H9 (cell line): ENCODE measurements around the gene GPC6. TPM values are rescaled to one million over a fixed set of nuclear protein-coding genes. Genes with fewer than 3 reads are reported as not detected.

Source experiments
- DNase-seq: peaks from one replicate; pipeline ENCODE4 v3.0.0-alpha.2; 2017
- H2AFZ ChIP-seq: one replicate; pipeline ENCODE4 v1.6.1; 2013; ENCODE audit warnings: mild to moderate bottlenecking, low read length, control low read depth, moderate library complexity
- H2AK5ac ChIP-seq: 2 replicates; pipeline ENCODE4 v1.6.1; 2013; ENCODE audit warnings: low read length, control low read depth, mixed read lengths; ENCODE audit not compliant: insufficient read length
- H2BK120ac ChIP-seq: one replicate; pipeline ENCODE4 v1.6.1; 2013; ENCODE audit warnings: low read depth, mild to moderate bottlenecking, low read length, control low read depth, inconsistent platforms; ENCODE audit not compliant: poor library complexity, severe bottlenecking
- H2BK12ac ChIP-seq: 2 replicates; pipeline ENCODE4 v1.6.1; 2013; ENCODE audit warnings: low read length, control low read depth, mixed read lengths, low read depth; ENCODE audit not compliant: insufficient read length
- H2BK15ac ChIP-seq: 2 replicates; pipeline ENCODE4 v1.6.1; 2013; ENCODE audit warnings: low read depth, low read length, control low read depth
- H2BK20ac ChIP-seq: one replicate; pipeline ENCODE4 v1.6.1; 2013; ENCODE audit warnings: low read depth, mild to moderate bottlenecking, low read length, control low read depth, inconsistent platforms; ENCODE audit not compliant: poor library complexity, severe bottlenecking
- H2BK5ac ChIP-seq: 2 replicates; pipeline ENCODE4 v1.6.1; 2013; ENCODE audit warnings: low read length, control low read depth, mixed read lengths; ENCODE audit not compliant: insufficient read length
- H3K14ac ChIP-seq: 2 replicates; pipeline ENCODE4 v1.6.1; 2013; ENCODE audit warnings: low read length, control low read depth; ENCODE audit not compliant: insufficient read depth
- H3K18ac ChIP-seq: 2 replicates; pipeline ENCODE4 v1.6.1; 2013; ENCODE audit warnings: low read depth, mild to moderate bottlenecking, mixed read lengths, low read length, control low read depth; ENCODE audit not compliant: insufficient read length
- H3K23ac ChIP-seq: 2 replicates; pipeline ENCODE4 v1.6.1; 2013; ENCODE audit warnings: low read length, control low read depth, mixed read lengths, low read depth; ENCODE audit not compliant: insufficient read length
- H3K23me2 ChIP-seq: 2 replicates; pipeline ENCODE4 v1.6.1; 2013; ENCODE audit warnings: low read depth, mild to moderate bottlenecking, mixed read lengths, low read length, control low read depth; ENCODE audit not compliant: insufficient read length, poor library complexity, severe bottlenecking
- H3K27ac ChIP-seq: 2 replicates; pipeline ENCODE4 v1.5.1; 2013; ENCODE audit warnings: low read length, control low read depth, mixed read lengths, low read depth; ENCODE audit not compliant: insufficient read length
- H3K27me3 ChIP-seq: 2 replicates; pipeline ENCODE4 v1.6.1; 2013; ENCODE audit warnings: low read length, control low read depth, inconsistent platforms; ENCODE audit not compliant: insufficient read depth
- H3K4ac ChIP-seq: 2 replicates; pipeline ENCODE4 v1.6.1; 2013; ENCODE audit warnings: low read depth, mild to moderate bottlenecking, control low read depth, inconsistent platforms, low read length, moderate library complexity
- H3K4me1 ChIP-seq: 2 replicates; pipeline ENCODE4 v1.6.1; 2013; ENCODE audit warnings: low read length, control low read depth, inconsistent platforms; ENCODE audit not compliant: insufficient read depth
- H3K4me2 ChIP-seq: 2 replicates; pipeline ENCODE4 v1.6.1; 2013; ENCODE audit warnings: low read length, control low read depth, mixed read lengths; ENCODE audit not compliant: insufficient read length, insufficient read depth
- H3K56ac ChIP-seq: 2 replicates; pipeline ENCODE4 v1.6.1; 2013; ENCODE audit warnings: low read depth, mild to moderate bottlenecking, mixed read lengths, low read length, control low read depth; ENCODE audit not compliant: insufficient read length
- H3K79me1 ChIP-seq: 2 replicates; pipeline ENCODE4 v1.6.1; 2013; ENCODE audit warnings: low read depth, mild to moderate bottlenecking, moderate library complexity, low read length, control low read depth, inconsistent platforms; ENCODE audit not compliant: insufficient read depth, poor library complexity, severe bottlenecking
- H3K79me2 ChIP-seq: 2 replicates; pipeline ENCODE4 v1.6.1; 2013; ENCODE audit warnings: low read length, control low read depth, inconsistent platforms; ENCODE audit not compliant: insufficient read depth
- H3K9ac ChIP-seq: 2 replicates; pipeline ENCODE4 v1.6.1; 2013; ENCODE audit warnings: low read length, control low read depth, mixed read lengths; ENCODE audit not compliant: insufficient read length; ENCODE audit errors: extremely low read depth
- H3K9me3 ChIP-seq: one replicate; pipeline ENCODE4 v1.6.1; 2013; ENCODE audit warnings: low read depth, low read length, inconsistent platforms; ENCODE audit not compliant: control insufficient read depth
- H3T11ph ChIP-seq: one replicate; pipeline ENCODE4 v1.6.1; 2013; ENCODE audit warnings: mild to moderate bottlenecking, low read length, control low read depth, inconsistent platforms
- H4K20me1 ChIP-seq: one replicate; pipeline ENCODE4 v1.6.1; 2013; ENCODE audit not compliant: control insufficient read depth, insufficient read length, insufficient read depth
- H4K5ac ChIP-seq: 2 replicates; pipeline ENCODE4 v1.6.1; 2013; ENCODE audit warnings: low read depth, mild to moderate bottlenecking, mixed read lengths, low read length, control low read depth; ENCODE audit not compliant: insufficient read length
- H4K8ac ChIP-seq: replicated peaks from 2 replicates; pipeline ENCODE4 v1.6.1; 2013; ENCODE audit warnings: low read length, control low read depth, mixed read lengths, low read depth; ENCODE audit not compliant: insufficient read length
- H4K91ac ChIP-seq: 2 replicates; pipeline ENCODE4 v1.6.1; 2013; ENCODE audit warnings: low read depth, mild to moderate bottlenecking, moderate library complexity, mixed read lengths, low read length, control low read depth; ENCODE audit not compliant: insufficient read length
- H3K27ac Mint-ChIP-seq, 3 experiments: 2 replicates in 2 of 3; 3 replicates in 1 of 3; pipeline ENCODE4 v1.8.0; 2020 to 2021; ENCODE audit warnings: mixed read lengths in 3 of 3, mild to moderate bottlenecking in 1 of 3, moderate library complexity in 1 of 3
- H3K27me3 Mint-ChIP-seq: 2 replicates; pipeline ENCODE4 v1.8.0; 2021; ENCODE audit warnings: low read depth, mild to moderate bottlenecking, moderate library complexity, mixed read lengths
- H3K36me3 Mint-ChIP-seq, 3 experiments: 2 replicates in 2 of 3; 3 replicates in 1 of 3; pipeline ENCODE4 v1.8.0; 2020 to 2021; ENCODE audit warnings: low read depth in 3 of 3, mixed read lengths in 3 of 3; ENCODE audit not compliant: insufficient read depth in 1 of 3
- H3K4me1 Mint-ChIP-seq, 2 experiments: 2 replicates each; pipeline ENCODE4 v1.8.0; 2020; ENCODE audit warnings: mixed read lengths in 2 of 2
- H3K4me3 Mint-ChIP-seq, 2 experiments: 2 replicates in 1 of 2; 3 replicates in 1 of 2; pipeline ENCODE4 v1.8.0; 2020 to 2021; ENCODE audit warnings: mild to moderate bottlenecking in 2 of 2, mixed read lengths in 2 of 2, moderate library complexity in 1 of 2
- H3K9me3 Mint-ChIP-seq, 2 experiments: 2 replicates in 1 of 2; 3 replicates in 1 of 2; pipeline ENCODE4 v1.8.0; 2020; ENCODE audit warnings: mild to moderate bottlenecking in 2 of 2, mixed read lengths in 2 of 2, moderate library complexity in 1 of 2
- CTCF ChIP-seq: fragments of 200-600 bp; sonication (generic); conservative IDR thresholded peaks from 3 replicates; pipeline ENCODE4 v1.8.0; 2021; ENCODE audit warnings: antibody characterized with exemption, mild to moderate bottlenecking
- WGBS: extraction: QIAGEN DNeasy Blood & Tissue Kit; methylation state at CpG from one replicate; pipeline ENCODE4 v1.1.7; 2013; ENCODE audit warnings: missing lambda C conversion rate, low lambda C conversion rate, mixed read lengths; ENCODE audit not compliant: insufficient read length; ENCODE audit errors: extremely low coverage; 5-methylcytosine and 5-hydroxymethylcytosine counted together
- total RNA-seq: library from RNA; stranded (reverse); gene quantifications from 2 replicates; pipeline ENCODE4 v1.2.1, GENCODE V29; 2021

GPC6 gene
- total RNA-seq, 1 experiment from 2014 or later, result 15.6 TPM

GRCh38 chr13:94178625-94179244 lies 952.1 kb downstream of the GPC6 start:
- H3K23me2 ChIP-seq, result no peaks in the 10 kb centered on the region
- no CpG with 5 or more reads among the region's 5 CpGs for WGBS
- no peak overlapping the region for H3K56ac ChIP-seq

More at GRCh38 chr13:94178625-94179244, 952.1 kb downstream of the GPC6 start:
- Histone ChIP-seq H3K4me1 (no peaks in the 10 kb centered on the region), H2BK12ac (no peak overlapping the region), H3T11ph (no peak overlapping the region), H3K14ac (no peak overlapping the region), H3K79me2 (no peaks in the 10 kb centered on the region), H3K9ac (no peak overlapping the region), H2BK5ac (no peak overlapping the region), H3K4me2 (no peak overlapping the region), H3K79me1 (no peaks in the 10 kb centered on the region), H3K23ac (no peak overlapping the region), H2AFZ (no peak overlapping the region), H2AK5ac (no peak overlapping the region), H4K91ac (no peak overlapping the region), H3K27me3 (no peaks in the 10 kb centered on the region), H3K18ac (no peak overlapping the region), H4K8ac (no peak overlapping the region), H4K5ac (no peak overlapping the region), H3K9me3 (no peaks in the 10 kb centered on the region), H4K20me1 (no peaks in the 10 kb centered on the region), H3K27ac (no peak overlapping the region), H2BK15ac (no peak overlapping the region), H3K4ac (no peak overlapping the region), H2BK120ac (no peak overlapping the region), H2BK20ac (no peak overlapping the region)
- TF ChIP-seq CTCF, result no peak
- Mint-ChIP-seq H3K4me1 (peaks cover 0 to 3% of the 10 kb centered on the region in 2 experiments; a peak in 2 of 4 replicates), H3K27ac (no peak overlapping the region), H3K27me3 (no peaks in the 10 kb centered on the region), H3K4me3 (no peak overlapping the region), H3K9me3 (no peaks in the 10 kb centered on the region), H3K36me3 (no peaks in the 10 kb centered on the region)
- no peak for DNase-seq
